Kidney tubule cell (primary cell): Measurements from ENCODE around the gene AP3B2.
"Not testable (repeated sequence)": the region's sequence is repeated elsewhere in the genome, so short reads cannot be mapped to it uniquely, and the experiment has no call there.

ENCODE experiments used
- DNase-seq: peaks from one replicate; pipeline ENCODE4 v3.0.0-alpha.2; 2018; ENCODE audit warnings: low spot score

Gene AP3B2

DNA sequence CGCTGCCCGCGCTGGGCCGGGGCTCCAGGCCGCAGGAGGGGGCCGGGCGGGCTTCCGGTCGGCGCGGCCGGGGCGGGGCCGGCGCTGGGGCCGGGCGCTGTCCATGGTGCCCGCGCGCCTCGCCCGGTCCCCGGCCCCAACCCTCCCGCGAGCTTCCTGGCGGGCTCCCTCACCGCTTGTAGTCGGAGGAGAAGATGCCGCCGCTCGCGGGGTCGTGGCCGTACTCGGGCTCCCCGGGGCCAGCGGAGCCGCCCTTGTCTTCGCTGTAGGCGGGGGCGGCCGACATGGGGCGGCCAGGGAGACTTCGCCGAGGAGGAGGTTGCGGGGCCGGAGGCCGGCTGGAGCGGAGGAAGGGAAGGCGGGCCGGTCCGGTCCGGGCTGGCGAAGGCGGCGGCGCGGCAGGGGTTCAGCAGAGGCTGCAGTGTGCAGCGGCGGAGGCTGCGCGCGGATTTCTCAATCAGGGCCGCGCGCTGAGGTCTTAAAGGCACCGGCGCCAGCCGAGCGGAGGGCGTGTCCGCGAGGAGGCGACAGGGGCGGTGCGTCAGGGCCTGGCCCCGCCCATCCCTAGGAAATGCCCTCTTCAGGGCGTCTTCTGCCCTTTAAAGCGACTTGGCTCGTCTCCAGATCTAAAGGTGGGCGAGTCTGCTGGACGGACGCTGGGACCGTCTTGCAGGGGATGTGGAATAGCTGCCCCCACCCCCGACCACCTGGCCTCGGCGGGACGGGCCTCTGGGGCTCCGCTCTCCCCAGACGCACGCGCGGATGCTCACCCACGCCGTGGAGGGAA lies at the start of gene AP3B2:
Gene AP3B2, minus strand, starts transcription at position 455 of the 787 bp plus-strand sequence. Its CDS starts 169 bp downstream, at position 286.
- DNase-seq = peak; percentile 77

GRCh38 chr15:82751308-82751707 lies 41.6 kb upstream of the AP3B2 start:
- DNase-seq = no peak

DNA sequence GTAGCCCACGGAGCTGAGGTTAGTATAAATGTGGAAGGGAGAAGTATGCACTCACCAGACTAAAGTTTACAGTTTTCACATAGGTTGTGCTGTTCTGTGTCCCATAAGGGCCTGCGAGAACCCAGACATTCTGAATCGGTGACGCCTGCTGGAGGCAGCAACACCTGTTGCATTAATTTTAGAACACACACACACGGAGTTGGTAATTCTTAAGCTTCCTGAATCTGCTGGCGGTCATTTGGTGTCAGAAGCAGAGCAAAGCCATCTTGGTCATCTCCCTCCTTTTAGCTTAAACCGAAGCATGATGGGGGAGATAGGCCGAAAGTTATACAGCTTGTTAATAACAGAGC lies 41.1 kb upstream of the AP3B2 start:
- DNase-seq = peak; percentile 33

DNA sequence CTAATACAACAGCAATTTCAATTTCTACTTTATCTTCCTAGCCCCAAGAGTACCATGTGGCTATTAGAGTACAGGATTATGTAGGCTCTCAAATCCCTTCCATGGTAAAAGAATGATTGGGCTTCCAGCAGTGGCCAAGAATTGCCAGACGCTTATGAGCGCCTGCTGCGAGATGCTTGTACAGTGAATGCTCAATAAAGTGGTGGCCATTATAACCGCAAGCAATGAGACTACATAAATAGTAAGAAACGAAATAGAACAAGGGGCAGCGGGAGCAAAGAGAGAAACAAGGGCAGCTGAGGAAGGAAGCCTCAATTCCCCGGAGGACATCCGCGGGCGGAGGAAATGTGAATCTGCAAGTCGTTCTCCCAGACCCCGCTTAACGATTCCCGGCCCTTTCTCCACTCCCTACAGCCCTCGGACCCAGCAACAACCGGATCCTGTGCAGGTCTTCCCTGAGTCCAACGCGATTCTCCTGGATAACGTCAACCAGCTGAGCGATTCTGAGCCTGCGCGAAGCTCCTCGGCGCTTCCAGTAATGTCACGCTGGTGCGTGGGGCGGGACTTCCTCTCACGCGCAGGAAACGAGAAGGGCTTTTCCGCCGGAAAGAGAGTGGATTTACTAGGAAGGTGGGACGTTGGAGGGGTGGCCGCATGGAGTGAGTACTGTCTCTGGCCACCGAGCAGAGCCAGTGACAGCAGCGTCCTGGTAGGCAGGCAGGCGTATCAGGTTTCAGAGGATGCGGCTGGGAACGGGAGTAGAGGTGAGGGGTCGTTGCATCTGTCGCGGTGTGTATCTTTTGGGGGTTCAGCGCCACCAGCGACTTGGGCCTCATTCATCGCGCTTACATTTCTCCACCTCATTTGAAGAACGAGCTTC lies 40.5 kb upstream of the AP3B2 start:
- peak; percentile 96 for DNase-seq

DNA sequence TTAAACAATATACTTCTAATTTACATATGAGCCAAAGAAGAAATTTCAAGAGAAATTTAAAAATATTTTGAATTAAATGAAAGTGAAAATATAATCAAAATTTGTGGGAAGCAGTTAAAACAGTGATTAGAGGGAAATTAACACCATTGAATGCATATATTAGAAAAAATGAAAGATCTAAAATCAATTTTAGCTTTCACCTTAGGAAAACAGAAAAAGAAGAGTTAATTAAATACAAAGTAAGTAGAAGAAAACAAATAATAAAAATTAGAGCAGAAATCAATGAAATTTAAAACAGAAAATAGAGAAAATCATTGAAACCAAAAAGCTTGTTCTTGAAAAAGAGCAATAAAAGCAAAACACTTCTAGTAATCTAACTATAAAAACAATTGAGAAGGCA lies 38.6 kb upstream of the AP3B2 start:
- DNase-seq = no peak

GRCh38 chr15:82743810-82744209 lies 34.1 kb upstream of the AP3B2 start:
- no peak for DNase-seq

DNA sequence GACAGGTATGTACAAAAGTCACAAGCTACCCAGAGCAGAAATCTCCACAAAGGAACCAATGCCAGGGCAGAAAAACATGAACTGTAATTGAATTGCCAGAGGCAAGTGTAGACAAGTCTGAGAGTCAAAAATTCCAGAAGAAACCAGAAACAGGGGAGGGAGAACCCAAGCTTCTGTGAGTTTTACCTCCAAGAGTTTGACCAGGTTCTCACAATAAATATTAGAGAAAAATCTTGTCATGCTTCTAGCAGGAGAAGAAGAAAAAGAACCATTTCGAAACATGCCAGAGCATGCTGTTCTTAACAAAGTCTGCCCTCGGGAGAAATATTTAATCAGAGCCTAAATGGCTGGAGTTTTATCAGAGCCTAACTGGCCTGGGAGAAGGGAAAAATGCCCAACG lies 32.5 kb upstream of the AP3B2 start:
- DNase-seq = no peak

DNA sequence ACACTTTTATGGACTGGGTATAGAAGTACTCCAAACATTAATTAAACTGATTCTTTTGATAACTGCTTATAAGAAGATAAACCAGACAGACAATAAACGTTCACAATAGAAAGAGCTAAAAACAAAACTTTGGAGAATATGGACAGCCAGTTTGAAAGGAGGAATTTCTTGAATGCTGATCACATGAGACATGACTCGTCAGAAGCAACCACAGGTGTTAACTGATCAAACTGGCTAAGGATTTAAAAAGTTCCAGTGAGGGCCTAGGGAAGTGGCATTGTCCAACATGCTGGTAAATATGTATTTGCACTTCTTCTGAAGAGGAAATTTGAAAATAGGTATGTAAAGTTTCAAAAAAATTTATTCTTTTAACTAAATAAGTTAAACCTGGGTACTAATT lies 29.4 kb upstream of the AP3B2 start:
- peak; percentile 73 for DNase-seq

DNA sequence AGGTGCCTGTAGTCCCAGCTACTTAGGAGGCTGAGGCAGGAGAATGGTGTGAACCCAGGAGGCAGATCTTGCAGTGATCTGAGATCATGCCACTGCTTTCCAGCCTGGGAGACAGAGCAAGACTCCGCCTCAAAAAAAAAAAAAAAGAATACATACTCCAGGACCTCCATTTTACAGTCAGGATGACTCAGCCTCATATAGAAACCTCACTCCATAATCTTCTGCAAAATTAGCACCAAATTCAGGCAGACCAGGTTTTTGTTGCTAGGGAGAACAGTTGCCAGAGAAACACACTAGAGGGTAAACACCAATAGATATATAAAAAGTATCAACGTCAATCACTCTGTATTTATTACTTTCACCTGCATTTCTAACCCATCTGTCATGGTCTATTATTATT lies 28.3 kb upstream of the AP3B2 start:
- DNase-seq = no peak

DNA sequence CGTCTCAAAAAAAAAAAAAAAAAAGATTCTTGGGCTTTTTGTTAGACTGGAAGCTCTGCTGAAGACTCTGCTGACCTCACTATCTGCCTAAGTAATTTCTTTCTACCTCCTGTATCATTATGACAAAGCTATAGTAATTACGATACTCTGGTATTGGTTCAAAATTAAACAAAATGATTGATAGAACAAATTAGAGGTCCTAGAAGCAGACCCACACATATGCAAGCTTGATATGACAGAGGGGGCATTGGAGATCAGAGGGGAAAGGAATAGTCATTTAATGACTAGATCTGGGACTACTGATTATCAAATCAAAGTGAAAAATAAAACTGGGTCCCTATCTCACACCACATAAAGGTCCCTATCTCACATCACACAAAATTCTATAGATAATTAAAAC lies 21.9 kb upstream of the AP3B2 start:
- DNase-seq = no peak

DNA sequence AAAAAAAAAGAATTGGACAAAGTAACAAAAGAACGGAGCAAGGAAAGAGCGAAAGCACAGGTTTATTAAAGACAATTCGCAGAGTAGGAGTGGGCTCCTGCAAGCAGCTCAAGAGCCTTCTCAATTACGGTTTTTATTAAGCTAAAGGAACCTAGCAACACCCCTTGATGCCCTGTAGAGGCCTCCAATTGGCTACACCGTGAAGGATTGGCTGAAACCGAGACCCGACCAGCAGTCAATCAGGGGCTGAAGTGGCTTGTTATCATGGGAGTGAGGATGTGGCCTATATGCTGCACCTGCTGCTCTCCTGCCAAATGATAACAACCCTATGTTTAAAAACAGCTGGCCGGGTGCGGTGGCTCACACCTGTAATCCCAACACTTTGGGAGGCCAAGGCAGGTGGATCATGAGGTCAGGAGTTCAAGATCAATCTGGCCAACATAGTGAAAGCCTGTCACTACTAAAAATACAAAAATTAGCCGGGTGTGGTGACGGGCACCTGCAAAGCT lies 20.4 kb upstream of the AP3B2 start:
- DNase-seq = no peak

- DNase-seq = no peak
Observed at GRCh38 chr15:82726816-82727215, 17.1 kb upstream of the AP3B2 start.

GRCh38 chr15:82715003-82715402 lies 5.3 kb upstream of the AP3B2 start:
- DNase-seq = no peak

GRCh38 chr15:82714016-82714415 lies 4.3 kb upstream of the AP3B2 start:
- no peak for DNase-seq

DNA sequence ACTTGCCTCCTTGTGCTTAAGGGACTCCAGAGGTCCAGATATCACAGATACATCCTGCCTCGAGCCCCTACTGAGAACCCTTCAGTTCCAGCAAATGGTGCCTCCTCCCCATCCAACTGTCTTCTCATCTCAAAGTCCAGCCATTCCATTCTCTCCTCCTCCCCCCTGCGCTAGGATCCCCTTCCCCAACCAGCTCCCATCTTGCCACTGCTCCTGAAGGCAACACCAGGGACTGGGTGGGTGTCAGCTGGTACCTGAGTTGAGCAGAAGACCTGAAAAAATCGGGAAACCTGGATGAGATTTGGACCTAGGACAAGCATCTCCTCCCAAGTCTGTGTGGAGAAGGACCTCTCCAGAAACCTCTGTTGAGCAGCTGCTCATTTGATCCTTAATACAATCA lies 2.4 kb upstream of the AP3B2 start:
- no peak for DNase-seq

DNA sequence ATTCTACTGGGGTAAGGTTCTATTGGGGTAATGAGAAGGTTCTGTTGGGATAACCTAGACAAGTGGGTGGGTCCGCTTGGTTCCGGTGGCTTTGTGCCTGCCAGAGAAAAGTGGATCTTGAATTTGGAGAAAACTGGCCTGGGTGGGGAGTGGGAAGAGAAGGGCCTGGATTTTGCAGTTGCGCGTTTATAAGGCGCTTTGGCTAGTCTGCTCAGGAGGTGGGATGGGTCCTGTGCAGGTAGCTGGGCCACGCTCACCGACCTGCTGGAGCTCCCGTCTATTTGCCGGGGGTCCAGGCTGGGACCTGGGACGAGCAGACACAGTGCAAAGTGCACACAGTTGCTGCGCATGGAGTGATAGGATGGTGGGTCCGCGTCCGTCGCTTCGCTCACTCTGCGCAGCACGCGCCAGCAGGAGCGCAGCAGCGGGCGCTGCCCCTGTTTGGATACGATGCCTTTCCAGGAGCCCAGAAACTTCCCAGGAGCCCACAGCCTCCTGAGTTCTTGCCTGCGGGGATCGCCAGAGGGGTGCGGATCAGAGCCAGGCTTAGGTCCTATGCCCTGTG lies 1.3 kb upstream of the AP3B2 start:
- no peak for DNase-seq

DNA sequence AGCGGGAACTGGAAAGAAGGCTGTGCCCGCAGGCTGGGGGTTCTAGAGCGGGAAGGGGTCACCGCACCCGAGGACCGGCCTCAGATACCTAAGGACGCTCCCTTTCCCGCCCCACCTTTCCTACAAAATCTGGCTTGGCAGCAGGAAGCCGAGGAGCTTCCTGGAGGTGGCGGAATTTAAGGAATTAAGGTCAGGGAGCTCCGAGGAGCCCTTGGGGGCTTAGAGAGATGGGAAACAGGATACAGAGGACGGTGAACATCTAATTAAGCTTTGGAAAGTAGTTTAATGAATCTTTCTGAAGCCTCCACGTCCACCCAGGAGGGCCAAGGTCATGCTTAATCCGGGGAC lies 507 bp upstream of the AP3B2 start:
- no peak for DNase-seq

DNA sequence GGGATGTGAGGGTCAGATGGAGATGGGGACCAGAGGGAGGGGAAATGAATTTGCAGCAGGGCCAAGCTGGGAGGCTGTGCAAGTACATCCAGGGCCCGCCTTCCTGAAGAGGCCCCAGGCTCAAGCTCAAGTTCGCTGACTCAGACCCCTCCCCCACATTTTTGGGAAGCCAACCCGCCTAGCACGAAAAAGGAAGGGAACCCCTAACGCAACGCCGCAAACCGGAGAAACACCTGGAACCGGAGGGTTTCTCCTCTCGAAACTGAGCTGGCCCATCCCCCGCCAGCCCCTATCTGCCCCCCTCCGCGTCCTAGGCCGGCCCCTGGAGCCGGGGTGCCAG lies 624 bp downstream of the AP3B2 start:
- no peak for DNase-seq

- not testable (repeated sequence) for DNase-seq
Observed at GRCh38 chr15:82705856-82706255, 3.8 kb downstream of the AP3B2 start.

GRCh38 chr15:82699726-82700125 lies 9.9 kb downstream of the AP3B2 start:
- DNase-seq = peak; percentile 6

DNA sequence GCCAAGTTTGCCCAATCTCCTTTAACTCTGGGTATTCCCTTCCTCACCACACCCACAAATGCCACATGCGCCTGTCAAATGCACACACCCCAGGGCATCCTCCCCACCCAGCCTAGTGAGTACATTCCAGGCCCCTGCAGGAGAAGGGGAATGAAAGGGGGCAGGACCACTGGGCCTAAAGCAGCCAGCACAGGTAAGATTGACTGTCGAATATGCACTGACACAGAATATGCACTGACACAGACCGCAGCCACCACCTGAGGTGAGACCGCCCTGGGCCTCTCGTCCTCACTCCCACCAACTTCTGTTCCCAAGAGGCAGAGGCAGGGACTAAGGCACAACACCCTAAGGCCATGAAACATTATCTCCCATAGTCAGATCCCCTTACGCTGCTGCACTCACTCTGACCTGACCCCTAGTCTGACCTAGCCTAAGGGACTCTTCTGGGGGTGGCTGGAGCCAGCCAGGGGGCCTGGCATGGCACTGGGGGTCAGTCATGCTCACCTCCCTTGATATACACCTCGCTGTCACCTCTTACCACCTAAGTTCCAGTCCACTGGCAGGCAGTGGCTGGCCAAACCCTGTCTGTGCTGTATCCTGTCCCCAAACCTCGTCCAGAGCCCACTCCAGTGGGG lies 10.8 kb downstream of the AP3B2 start:
- DNase-seq = no peak

DNA sequence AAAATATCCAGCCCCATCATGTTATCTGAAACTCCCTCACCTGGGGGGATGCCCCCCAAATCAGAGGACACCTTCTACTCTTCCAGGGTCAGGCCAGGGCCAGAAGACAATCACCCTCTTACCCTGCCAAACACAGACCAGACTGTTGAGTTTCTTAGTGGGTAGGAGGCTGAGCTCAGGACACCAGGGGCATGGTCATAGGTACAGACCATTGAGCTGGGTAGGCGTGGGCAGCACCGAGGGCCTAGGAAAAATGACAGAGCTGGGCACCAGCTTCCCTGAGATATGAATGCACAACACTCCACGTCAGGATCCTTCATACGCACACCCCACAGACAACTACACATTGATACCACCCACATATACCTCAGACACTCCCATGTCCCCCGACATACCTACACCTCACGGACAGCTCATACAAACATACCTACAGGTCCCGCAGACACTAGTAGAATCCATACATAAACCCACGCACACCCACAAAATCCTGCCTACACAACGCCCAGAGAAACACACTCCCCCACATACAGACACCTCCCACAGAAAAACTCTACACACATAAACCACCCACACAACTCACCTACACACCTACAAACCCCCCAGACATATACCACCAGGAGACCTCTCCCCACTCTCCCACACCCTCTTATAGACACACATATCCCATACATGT lies 11.8 kb downstream of the AP3B2 start:
- DNase-seq = no peak
